ENCODE data around the gene LITAF. TPM values are rescaled to one million over a fixed set of nuclear protein-coding genes. Genes with fewer than 3 reads are reported as not detected.

LITAF gene
- total and polyA plus RNA-seq, 4 donors = 5.2 to 65.2 (median 36.0) TPM

DNA sequence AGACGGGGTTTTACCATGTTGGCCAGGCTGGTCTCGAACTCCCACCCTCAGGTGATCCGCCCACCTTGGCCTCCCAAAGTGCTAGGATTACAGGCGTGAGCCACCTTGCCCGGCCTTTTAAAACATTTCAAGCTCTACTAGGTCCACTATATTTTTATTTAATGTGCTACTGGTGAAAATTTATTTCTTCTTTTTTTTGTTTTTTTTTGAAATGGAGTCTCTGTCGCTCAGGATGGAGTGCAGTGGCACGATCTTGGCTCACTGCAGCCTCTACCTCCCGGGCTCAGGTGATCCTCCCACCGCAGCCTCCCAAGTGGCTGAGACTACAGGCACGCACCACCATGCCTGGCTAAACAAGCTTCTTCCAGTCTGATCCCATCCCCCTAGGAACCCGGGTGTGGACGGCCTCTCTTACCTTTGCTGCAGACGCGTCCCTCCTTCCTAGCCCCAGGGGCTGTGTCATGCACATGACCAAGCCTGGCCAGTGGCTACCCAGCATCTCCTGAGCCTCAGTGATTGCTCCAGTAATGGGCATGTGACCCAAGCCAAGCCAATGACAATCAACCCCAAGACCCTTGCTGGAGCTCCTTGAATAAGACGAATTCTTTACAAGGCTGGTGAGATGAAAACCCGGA, 40.1 kb upstream of the LITAF start:
- TF ChIP-seq JUND (IDR thresholded peaks at IDR 0.05) (no peak), HNF4A (conservative IDR thresholded peaks at IDR 0.05) (no peak), ZBTB33 (IDR thresholded peaks at IDR 0.05) (no peak), YY1 (IDR thresholded peaks at IDR 0.05) (no peak), EGR1 (IDR thresholded peaks at IDR 0.05; ENCODE audit: low read depth in 2 of 2) (no peak), RAD21 (IDR thresholded peaks at IDR 0.05) (no peak), FOXA2 (IDR thresholded peaks at IDR 0.05) (no peak), GABPA (IDR thresholded peaks at IDR 0.05 in 1 of 2, conservative IDR thresholded peaks at IDR 0.05 in 1 of 2) (no peak), SP1 (IDR thresholded peaks at IDR 0.05) (no peak), HNF4G (IDR thresholded peaks at IDR 0.05) (no peak), CTCF (IDR thresholded peaks at IDR 0.05; ENCODE audit: low read depth, low read length, missing input control) (no peak)
- TF ChIP-seq, protein P1, sequence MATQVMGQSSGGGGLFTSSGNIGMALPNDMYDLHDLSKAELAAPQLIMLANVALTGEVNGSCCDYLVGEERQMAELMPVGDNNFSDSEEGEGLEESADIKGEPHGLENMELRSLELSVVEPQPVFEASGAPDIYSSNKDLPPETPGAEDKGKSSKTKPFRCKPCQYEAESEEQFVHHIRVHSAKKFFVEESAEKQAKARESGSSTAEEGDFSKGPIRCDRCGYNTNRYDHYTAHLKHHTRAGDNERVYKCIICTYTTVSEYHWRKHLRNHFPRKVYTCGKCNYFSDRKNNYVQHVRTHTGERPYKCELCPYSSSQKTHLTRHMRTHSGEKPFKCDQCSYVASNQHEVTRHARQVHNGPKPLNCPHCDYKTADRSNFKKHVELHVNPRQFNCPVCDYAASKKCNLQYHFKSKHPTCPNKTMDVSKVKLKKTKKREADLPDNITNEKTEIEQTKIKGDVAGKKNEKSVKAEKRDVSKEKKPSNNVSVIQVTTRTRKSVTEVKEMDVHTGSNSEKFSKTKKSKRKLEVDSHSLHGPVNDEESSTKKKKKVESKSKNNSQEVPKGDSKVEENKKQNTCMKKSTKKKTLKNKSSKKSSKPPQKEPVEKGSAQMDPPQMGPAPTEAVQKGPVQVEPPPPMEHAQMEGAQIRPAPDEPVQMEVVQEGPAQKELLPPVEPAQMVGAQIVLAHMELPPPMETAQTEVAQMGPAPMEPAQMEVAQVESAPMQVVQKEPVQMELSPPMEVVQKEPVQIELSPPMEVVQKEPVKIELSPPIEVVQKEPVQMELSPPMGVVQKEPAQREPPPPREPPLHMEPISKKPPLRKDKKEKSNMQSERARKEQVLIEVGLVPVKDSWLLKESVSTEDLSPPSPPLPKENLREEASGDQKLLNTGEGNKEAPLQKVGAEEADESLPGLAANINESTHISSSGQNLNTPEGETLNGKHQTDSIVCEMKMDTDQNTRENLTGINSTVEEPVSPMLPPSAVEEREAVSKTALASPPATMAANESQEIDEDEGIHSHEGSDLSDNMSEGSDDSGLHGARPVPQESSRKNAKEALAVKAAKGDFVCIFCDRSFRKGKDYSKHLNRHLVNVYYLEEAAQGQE (IDR thresholded peaks at IDR 0.05) = no peak
- TF ChIP-seq, protein P2, sequence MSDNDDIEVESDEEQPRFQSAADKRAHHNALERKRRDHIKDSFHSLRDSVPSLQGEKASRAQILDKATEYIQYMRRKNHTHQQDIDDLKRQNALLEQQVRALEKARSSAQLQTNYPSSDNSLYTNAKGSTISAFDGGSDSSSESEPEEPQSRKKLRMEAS (IDR thresholded peaks at IDR 0.05) = no peak
- Histone ChIP-seq H3K9ac (ENCODE audit: low read depth in 1 of 2, low read length in 2 of 2) (no peak overlapping the region), H3K27me3 (ENCODE audit: control insufficient read depth in 4 of 4, insufficient read depth in 4 of 4, low read length in 3 of 4) (no peaks in the 10 kb centered on the region), H3K36me3 (ENCODE audit: control insufficient read depth in 4 of 4, insufficient read depth in 3 of 4, low read depth in 1 of 4, low read length in 3 of 4) (no peaks in the 10 kb centered on the region), H3K9me3 (ENCODE audit: control insufficient read depth in 4 of 4, low read length in 3 of 4) (no peaks in the 10 kb centered on the region), H3K4me3 (ENCODE audit: low read depth in 1 of 3, low read length in 3 of 3) (no peak overlapping the region), H3K4me1 (ENCODE audit: control insufficient read depth in 4 of 4, insufficient read depth in 4 of 4, low read length in 3 of 4) (peaks cover 0 to 3% (median 0%) of the 10 kb centered on the region in 4 donors), H3K27ac (ENCODE audit: low read depth in 1 of 2, low read length in 2 of 2) (no peak overlapping the region)
- 97% methylated on average over 16 of the region's 16 CpGs for WGBS
- DNase-seq (ENCODE audit: low spot score) = no peak

- no peak overlapping the region for H3K9ac ChIP-seq (ENCODE audit: low read depth in 1 of 2, low read length in 2 of 2)
- no peak for DNase-seq (ENCODE audit: low spot score)
- no peaks in the 10 kb centered on the region for H3K9me3 ChIP-seq (ENCODE audit: control insufficient read depth in 4 of 4, low read length in 3 of 4)
- H3K4me3 ChIP-seq (ENCODE audit: low read depth in 1 of 3, low read length in 3 of 3) = no peak overlapping the region
- H3K27ac ChIP-seq (ENCODE audit: low read depth in 1 of 2, low read length in 2 of 2) = no peak overlapping the region
- no peaks in the 10 kb centered on the region for H3K36me3 ChIP-seq (ENCODE audit: control insufficient read depth in 4 of 4, insufficient read depth in 3 of 4, low read depth in 1 of 4, low read length in 3 of 4)
- H3K4me1 ChIP-seq (ENCODE audit: control insufficient read depth in 4 of 4, insufficient read depth in 4 of 4, low read length in 3 of 4) = peaks cover 0 to under 1% (median 0%) of the 10 kb centered on the region in 4 donors
- WGBS = 81% methylated on average over 4 of the region's 4 CpGs
- no peaks in the 10 kb centered on the region for H3K27me3 ChIP-seq (ENCODE audit: control insufficient read depth in 4 of 4, insufficient read depth in 4 of 4, low read length in 3 of 4)
- TF ChIP-seq RXRA (IDR thresholded peaks at IDR 0.05) = no peak
- no peak for TF ChIP-seq CTCF (IDR thresholded peaks at IDR 0.05; ENCODE audit: low read depth, low read length, missing input control)
- TF ChIP-seq HNF4A (conservative IDR thresholded peaks at IDR 0.05) = no peak
- TF ChIP-seq TAF1 (conservative IDR thresholded peaks at IDR 0.05) = no peak
- no peak for TF ChIP-seq RAD21 (IDR thresholded peaks at IDR 0.05)
- no peak for TF ChIP-seq HNF4G (IDR thresholded peaks at IDR 0.05)
- no peak for TF ChIP-seq ATF3 (IDR thresholded peaks at IDR 0.05)
- TF ChIP-seq, protein P2 (IDR thresholded peaks at IDR 0.05) = no peak
- no peak for TF ChIP-seq SP1 (IDR thresholded peaks at IDR 0.05)
These were observed 39.0 kb upstream of the LITAF start for GRCh38 chr16:11625769-11626168.
